GM12878 (cell line): ENCODE measurements around the gene KLF11. TPM values are rescaled to one million over a fixed set of nuclear protein-coding genes. Genes with fewer than 3 reads are reported as not detected.

Experiments
- ATAC-seq: fragments of 200-7000 bp; cut with Tn5 transposase; 3 replicates; pipeline ENCODE4 v1.9.1; 2020; ENCODE audit warnings: mild to moderate bottlenecking, moderate library complexity
- BruUV-seq: library from RNA; stranded (reverse); fragments of 400-500 nt; replicated peaks from 2 replicates; lab custom pipeline; 2021; lab: Mats Ljungman, UMichigan
- CTCF ChIA-PET: fragments of 300-600 bp; sonication (Branson Sonifier 250); formaldehyde crosslinking; extraction: SDS; loops from one replicate; lab custom pipeline; 2021; ENCODE audit warnings: inconsistent platforms; lab: Yijun Ruan, JAX
- POLR2A ChIA-PET: fragments of 350-600 bp; formaldehyde crosslinking; extraction: SDS; loops from one replicate; lab custom pipeline; 2021; ENCODE audit warnings: inconsistent platforms; lab: Charles Lee
- RAD21 ChIA-PET: fragments of 300-600 bp; sonication (Branson Sonifier 250); formaldehyde crosslinking; loops from one replicate; lab custom pipeline; 2023; ENCODE audit warnings: antibody characterized with exemption; ENCODE audit not compliant: unreplicated experiment; lab: Charles Lee
- SMC1A ChIA-PET: fragments of 300-600 bp; sonication (Branson Sonifier 250); formaldehyde crosslinking; loops from one replicate; lab custom pipeline; 2023; ENCODE audit not compliant: unreplicated experiment, uncharacterized antibody; lab: Charles Lee
- DNase-seq: peaks from one replicate; pipeline ENCODE4 v3.0.0-alpha.2; 2011; ENCODE audit warnings: low read depth, low spot score
- FAIRE-seq: peaks from 3 replicates; lab custom pipeline; 2011; peaks lifted over from hg19 to GRCh38; lab: Jason Lieb, UNC
- H2AFZ ChIP-seq: 2 replicates; pipeline ENCODE4 v1.6.0; 2011; ENCODE audit warnings: low read depth, low read length, control low read depth; ENCODE audit not compliant: control insufficient read depth
- H3K27ac ChIP-seq: 2 replicates; pipeline ENCODE4 v1.5.1; 2011; ENCODE audit warnings: control low read depth; ENCODE audit not compliant: control insufficient read depth, insufficient read depth
- H3K27me3 ChIP-seq, 2 experiments: replicated peaks in 1 of 2; 2 replicates each; pipeline versions ENCODE4 v1.6.0 to v1.6.1; 2011; ENCODE audit warnings: low read length in 1 of 2; ENCODE audit not compliant: control insufficient read depth in 2 of 2, insufficient read depth in 2 of 2
- H3K36me3 ChIP-seq, 2 experiments: 2 replicates each; pipeline ENCODE4 v1.5.1; 2011; ENCODE audit warnings: low read length in 1 of 2; ENCODE audit not compliant: control insufficient read depth in 2 of 2, insufficient read depth in 2 of 2
- H3K4me1 ChIP-seq: 2 replicates; pipeline ENCODE4 v1.6.1; 2011; ENCODE audit warnings: mild to moderate bottlenecking, low read length, moderate library complexity, mixed read lengths; ENCODE audit not compliant: control insufficient read depth, insufficient read depth
- H3K4me2 ChIP-seq: 2 replicates; pipeline ENCODE4 v1.6.0; 2011; ENCODE audit warnings: control low read depth; ENCODE audit not compliant: control insufficient read depth, insufficient read depth
- H3K4me3 ChIP-seq: fragments of 200-600 bp; sonication (generic); 2 replicates; pipeline ENCODE4 v1.5.1; 2016
- H3K79me2 ChIP-seq: 2 replicates; pipeline ENCODE4 v1.6.0; 2011; ENCODE audit warnings: low read length; ENCODE audit not compliant: control insufficient read depth, insufficient read depth
- H3K9ac ChIP-seq: 2 replicates; pipeline ENCODE4 v1.8.0; 2011; ENCODE audit warnings: low read length, control low read depth, mixed read lengths; ENCODE audit not compliant: control insufficient read depth, insufficient read depth
- H3K9me3 ChIP-seq: replicated peaks from 3 replicates; pipeline ENCODE4 v1.5.1; 2011; ENCODE audit warnings: mild to moderate bottlenecking, low read length; ENCODE audit not compliant: control insufficient read depth, insufficient read depth
- H4K20me1 ChIP-seq: 2 replicates; pipeline ENCODE4 v1.6.0; 2011; ENCODE audit not compliant: control insufficient read depth, insufficient read depth
- DPF2 ChIP-seq: fragments of 450-650 bp; IDR thresholded peaks from 2 replicates; pipeline ENCODE4 v1.6.1; 2017; ENCODE audit warnings: mild to moderate bottlenecking
- HDAC2 ChIP-seq: fragments of 200-600 bp; sonication (generic); IDR thresholded peaks from 2 replicates; pipeline ENCODE4 v1.6.1; 2017
- MTA2 ChIP-seq: fragments of 450-650 bp; IDR thresholded peaks from 2 replicates; pipeline ENCODE4 v1.6.1; 2016; ENCODE audit warnings: low read depth, mild to moderate bottlenecking, moderate library complexity
- NFYB ChIP-seq: IDR thresholded peaks from 2 replicates; pipeline ENCODE4 v1.6.1; 2011; ENCODE audit warnings: low read depth, mild to moderate bottlenecking, low read length, improper control_type of control experiment, moderate library complexity; ENCODE audit not compliant: insufficient read depth
- NRF1 ChIP-seq: conservative IDR thresholded peaks from 2 replicates; pipeline ENCODE4 v1.6.1; 2011; ENCODE audit warnings: mild to moderate bottlenecking, low read depth, low read length, improper control_type of control experiment
- RAD51 ChIP-seq: fragments of 450-650 bp; IDR thresholded peaks from 2 replicates; pipeline ENCODE4 v1.6.1; 2016; ENCODE audit warnings: moderate library complexity, mild to moderate bottlenecking, inconsistent platforms
- RB1 ChIP-seq: fragments of 450-650 bp; formaldehyde crosslinking; IDR thresholded peaks from 2 replicates; pipeline ENCODE4 v1.6.1; 2017; ENCODE audit warnings: mild to moderate bottlenecking, borderline replicate concordance
- SMC3 ChIP-seq: IDR thresholded peaks from 2 replicates; pipeline ENCODE4 v1.6.1; 2011; ENCODE audit warnings: low read length, improper control_type of control experiment, borderline replicate concordance
- SPI1 ChIP-seq: IDR thresholded peaks from 2 replicates; pipeline ENCODE4 v1.6.1; 2011; ENCODE audit warnings: low read depth, mild to moderate bottlenecking, low read length, moderate library complexity, borderline replicate concordance; ENCODE audit not compliant: insufficient read depth
- ZBTB40 ChIP-seq: fragments of 450-650 bp; IDR thresholded peaks from 2 replicates; pipeline ENCODE4 v1.6.1; 2016; ENCODE audit warnings: mild to moderate bottlenecking, moderate library complexity, borderline replicate concordance
- ZNF274 ChIP-seq: IDR thresholded peaks from one replicate; pipeline ENCODE4 v1.8.0; 2011; ENCODE audit not compliant: insufficient read length, insufficient read depth
- WGBS: methylation state at CpG from one replicate; pipeline ENCODE4 v1.1.6; 2016; ENCODE audit warnings: low lambda C conversion rate; ENCODE audit not compliant: insufficient replicate concordance, insufficient coverage; ENCODE audit errors: missing lambda C conversion rate; 5-methylcytosine and 5-hydroxymethylcytosine counted together
- in situ Hi-C: fragments of 300-500 bp; cut with MboI; formaldehyde crosslinking; loops from 9 replicates; pipeline ENCODE4 v1.14.3; 2018; ENCODE audit warnings: mixed read lengths
- intact Hi-C: fragments of 100-400 bp; cut with micrococcal nuclease; formaldehyde crosslinking; loops from one replicate; pipeline ENCODE4 v1.14.2; 2022; ENCODE audit not compliant: unreplicated experiment
- polyA plus RNA-seq, 11 experiments: library from polyadenylated mRNA; depleted of rRNA in 4 of 11; unstranded in 6 of 11; stranded (reverse) in 5 of 11; fragments of >200 nt; fragmentation: Nextera tagmentation in 4 of 11; fragmentation: Illumina TruSeq in 1 of 11; extraction: Ambion mirVana in 4 of 11; extraction: Trizol in 1 of 11; gene quantifications; 1 replicate in 1 of 11; 2 replicates in 10 of 11; pipeline versions ENCODE4 v1.2.1 to v1.2.3, GENCODE V29; 2011 to 2016; ENCODE audit warnings: inconsistent platforms in 2 of 11, missing spikeins in 2 of 11, low read depth in 1 of 11
- total RNA-seq, 4 experiments: library from RNA; depleted of rRNA in 3 of 4; stranded (reverse); fragments of >200 nt in 3 of 4; fragmentation: Illumina TruSeq in 1 of 4; extraction: Trizol in 1 of 4; gene quantifications; 2 replicates each; pipeline versions ENCODE4 v1.2.1 to v1.2.3, GENCODE V29; 2013 to 2021

KLF11 gene
- total and polyA plus RNA-seq, 10 of the 15 experiments (the other 5 are each of a cell fraction or from before 2014, with no cell fraction given): 0.03 to 0.54 (median 0.14) TPM; not detected in 1

DNA sequence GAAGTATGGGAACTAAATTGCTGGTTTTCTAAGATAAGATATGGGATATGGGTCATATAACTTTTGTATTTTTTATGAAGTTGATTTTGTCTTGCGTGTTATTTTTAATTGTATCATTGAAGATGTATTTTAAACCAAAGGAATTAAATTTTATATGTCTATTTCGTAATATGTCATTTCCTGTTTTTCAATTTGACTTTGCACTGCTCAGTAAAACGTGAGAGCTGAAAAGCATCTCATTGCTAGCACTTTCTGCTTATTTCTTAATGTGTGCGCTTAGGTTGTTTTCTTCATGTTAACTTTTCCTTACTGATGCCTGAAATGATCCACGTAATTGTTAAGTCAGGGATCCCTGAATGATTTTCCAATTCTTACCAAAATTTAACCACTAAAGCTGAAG, 41.2 kb upstream of the KLF11 start:
- Histone ChIP-seq H2AFZ (no peak overlapping the region), H3K36me3 (no peaks in the 10 kb centered on the region), H3K4me1 (no peaks in the 10 kb centered on the region), H3K9me3 (no peaks in the 10 kb centered on the region), H3K4me3 (no peak overlapping the region), H3K4me2 (no peak overlapping the region), H3K27me3 (no peaks in the 10 kb centered on the region), H3K27ac (no peak overlapping the region), H3K79me2 (no peaks in the 10 kb centered on the region), H4K20me1 (no peaks in the 10 kb centered on the region), H3K9ac (no peak overlapping the region)
- DNase-seq (no peak), ATAC-seq (no peak), FAIRE-seq (no peak)
- WGBS: 41% methylated on average over 5 of the region's 5 CpGs
- POLR2A ChIA-PET: no interaction called here
- CTCF ChIA-PET: no interaction called here
- SMC1A ChIA-PET: interaction anchor here (2.6 kb wide), 1 partner anchor 18 kb away, joined by 10 read pairs; no protein-coding TSS in a partner anchor
- TF ChIP-seq RAD51: no peak
- no peak for TF ChIP-seq RB1
- no peak for TF ChIP-seq HDAC2
- TF ChIP-seq SPI1: no peak
- no peak for TF ChIP-seq NFYB
- RAD21 ChIA-PET: no interaction called here
- intact Hi-C loops (no loop called here), in situ Hi-C loops (no loop called here)
- BruUV-seq: no TSS peak

GRCh38 chr2:10002681-10003080, 40.7 kb upstream of the KLF11 start:
- Histone ChIP-seq H3K27me3 (no peaks in the 10 kb centered on the region), H3K9ac (no peak overlapping the region), H4K20me1 (no peaks in the 10 kb centered on the region), H3K36me3 (no peaks in the 10 kb centered on the region), H3K9me3 (no peaks in the 10 kb centered on the region), H3K4me1 (no peaks in the 10 kb centered on the region), H2AFZ (no peak overlapping the region), H3K4me2 (no peak overlapping the region), H3K79me2 (no peaks in the 10 kb centered on the region), H3K4me3 (no peak overlapping the region), H3K27ac (no peak overlapping the region)
- ChIA-PET SMC1A (interaction anchor here (2.6 kb wide), 1 partner anchor 19 kb away, joined by 10 read pairs; no protein-coding TSS in a partner anchor), CTCF (no interaction called here), POLR2A (no interaction called here), RAD21 (no interaction called here)
- ATAC-seq: no peak
- in situ Hi-C loops: no loop called here
- intact Hi-C loops: no loop called here
- BruUV-seq: no TSS peak
- FAIRE-seq: no peak
- 51% methylated on average over 9 of the region's 9 CpGs for WGBS
- no peak for DNase-seq
- no peak for TF ChIP-seq MTA2
- no peak for TF ChIP-seq NRF1
- no peak for TF ChIP-seq ZNF274
- no peak for TF ChIP-seq SMC3
- no peak for TF ChIP-seq ZBTB40
- TF ChIP-seq DPF2: no peak
